CD4-positive, alpha-beta T cell treated with Interleukin-4 for 1 hour (primary cell): ENCODE data around the gene NANOGP8.
"Not testable (repeated sequence)": the region's sequence is repeated elsewhere in the genome, so short reads cannot be mapped to it uniquely, and the experiment has no call there.

Source experiments
- DNase-seq, 2 donors: peaks; one replicate each; pipeline ENCODE4 v3.0.0-alpha.2; 2020 to 2022

Gene NANOGP8

GRCh38 chr15:35092846-35093245, 7.8 kb upstream of the NANOGP8 start:
- DNase-seq = no peak

- no peak for DNase-seq
Observed at GRCh38 chr15:35092311-35092710, 7.2 kb upstream of the NANOGP8 start.

DNA sequence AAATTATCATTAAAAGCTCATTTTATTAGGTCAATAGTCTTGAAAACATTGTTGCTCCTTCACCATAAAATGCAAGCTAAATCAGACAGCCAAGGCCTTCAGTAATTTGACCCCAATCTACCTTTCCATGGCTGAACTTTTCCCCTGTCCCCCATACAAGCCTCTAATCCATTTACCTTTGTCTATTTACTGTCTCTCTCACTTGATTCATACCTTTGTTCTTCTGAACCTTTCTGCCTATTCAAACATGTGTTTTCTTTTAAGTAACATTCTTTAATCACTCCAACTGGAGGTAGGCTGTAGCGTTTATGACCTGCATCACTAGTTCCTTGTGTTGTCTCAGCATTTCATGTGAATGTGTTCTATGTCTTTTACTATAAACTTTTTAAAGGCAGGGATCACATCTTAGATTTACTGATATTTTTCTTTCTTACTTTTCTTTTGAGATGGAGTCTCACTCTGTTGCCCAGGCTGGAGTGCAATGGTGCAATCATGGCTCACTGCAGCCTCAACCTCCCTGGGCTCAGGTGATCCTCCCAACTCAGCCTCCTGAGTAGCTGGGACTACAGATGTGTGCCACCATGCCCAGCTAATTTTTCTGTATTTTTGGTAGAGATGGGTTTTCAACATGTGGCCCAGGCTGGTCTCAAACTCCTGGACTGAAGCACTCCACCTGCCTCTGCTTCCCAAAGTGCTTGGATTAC, 5.2 kb upstream of the NANOGP8 start:
- DNase-seq = no peak

GRCh38 chr15:35089551-35089950, 4.5 kb upstream of the NANOGP8 start:
- DNase-seq = no peak

GRCh38 chr15:35088329-35088728, 3.2 kb upstream of the NANOGP8 start:
- no peak for DNase-seq

DNA sequence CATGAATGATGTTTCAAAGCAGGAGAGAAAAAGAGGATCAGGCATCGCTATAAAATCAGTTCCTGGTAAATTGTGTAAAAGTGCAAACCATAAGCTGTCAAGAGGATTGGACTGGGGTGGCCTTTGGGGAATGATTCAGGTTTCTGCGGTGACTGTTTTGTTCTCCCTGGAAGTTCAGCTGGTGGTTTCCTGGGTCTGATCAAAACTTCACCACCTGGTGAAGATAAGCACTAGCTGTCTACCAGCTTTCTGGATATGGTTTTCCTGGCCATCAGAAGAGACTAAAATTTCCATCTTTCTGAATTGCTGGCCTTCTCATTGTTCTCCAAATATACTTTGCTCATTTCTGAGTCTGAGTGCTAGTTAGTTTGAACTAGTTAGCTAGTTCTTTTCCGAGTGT, 2.7 kb upstream of the NANOGP8 start:
- DNase-seq = no peak

GRCh38 chr15:35082371-35083348, 2.4 kb downstream of the NANOGP8 start:
- DNase-seq = not testable (repeated sequence)

DNA sequence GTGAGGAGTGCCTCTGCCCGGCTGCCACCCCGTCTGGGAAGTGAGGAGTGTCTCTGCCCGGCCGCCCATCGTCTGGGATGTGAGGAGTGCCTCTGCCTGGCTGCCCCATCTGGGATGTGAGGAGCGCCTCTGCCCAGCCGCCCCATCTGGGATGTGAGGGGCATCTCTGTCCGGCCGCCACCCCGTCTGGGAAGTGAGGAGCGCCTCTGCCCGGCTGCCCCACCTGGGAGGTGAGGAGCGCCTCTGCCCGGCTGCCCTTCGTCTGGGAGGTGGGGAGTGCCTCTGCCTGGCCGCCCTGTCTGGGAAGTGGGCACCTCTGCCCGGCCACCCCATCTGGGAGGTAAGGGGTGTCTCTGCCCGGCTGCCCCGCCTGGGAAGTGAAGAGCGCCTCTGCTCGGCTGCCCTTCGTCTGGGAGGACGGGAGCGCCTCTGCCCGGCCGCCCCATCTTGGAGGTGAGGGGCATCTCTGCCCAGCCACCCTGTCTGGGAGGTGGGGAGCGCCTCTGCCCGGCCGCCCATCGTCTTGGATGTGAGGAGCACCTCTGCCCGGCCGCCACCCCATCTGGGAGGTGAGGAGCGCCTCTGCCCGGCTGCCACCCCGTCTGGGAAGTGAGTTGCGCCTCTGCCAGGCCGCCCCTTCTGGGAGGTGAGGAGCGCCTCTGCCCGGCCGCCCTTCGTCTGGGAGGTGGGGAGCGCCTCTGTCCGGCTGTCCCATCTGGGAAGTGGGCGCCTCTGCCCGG, 3.3 kb downstream of the NANOGP8 start:
- DNase-seq = not testable (repeated sequence)

- no peak for DNase-seq
Observed at GRCh38 chr15:35080226-35080625, 4.9 kb downstream of the NANOGP8 start.

DNA sequence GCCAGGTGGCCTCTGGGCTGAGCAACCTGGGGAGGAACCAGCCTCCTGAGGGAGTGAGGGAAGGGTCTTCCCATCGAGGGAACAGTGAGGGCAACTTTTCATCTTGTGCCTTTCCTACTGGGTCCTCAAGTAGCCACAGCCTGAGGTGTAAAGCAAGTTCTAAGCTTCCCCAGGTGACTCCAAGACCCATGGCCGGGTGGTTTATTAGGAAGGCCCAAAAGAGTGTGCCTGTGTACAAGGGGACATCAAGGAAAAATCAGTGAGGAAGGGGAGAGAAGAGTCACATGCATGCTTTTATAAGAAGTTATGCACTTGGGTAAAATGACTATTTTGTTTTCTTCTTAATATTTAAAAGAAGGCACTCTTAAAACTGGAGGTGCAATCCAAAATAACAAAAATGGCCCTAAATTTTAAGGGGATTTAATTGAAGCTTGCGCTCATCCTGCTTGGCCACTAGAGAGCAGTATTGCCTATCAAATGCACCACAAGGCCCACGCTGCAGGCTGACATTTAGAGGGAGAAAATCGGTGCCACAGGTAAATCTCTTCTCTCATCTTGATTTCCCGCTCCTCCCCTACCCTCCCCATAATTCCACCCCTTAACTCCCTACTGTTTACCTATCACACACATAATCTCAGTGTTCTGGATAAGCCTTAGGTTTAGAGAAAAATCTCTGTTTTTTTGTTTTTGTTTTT, 6.7 kb downstream of the NANOGP8 start:
- peak; percentile 26 to 49 for DNase-seq

DNA sequence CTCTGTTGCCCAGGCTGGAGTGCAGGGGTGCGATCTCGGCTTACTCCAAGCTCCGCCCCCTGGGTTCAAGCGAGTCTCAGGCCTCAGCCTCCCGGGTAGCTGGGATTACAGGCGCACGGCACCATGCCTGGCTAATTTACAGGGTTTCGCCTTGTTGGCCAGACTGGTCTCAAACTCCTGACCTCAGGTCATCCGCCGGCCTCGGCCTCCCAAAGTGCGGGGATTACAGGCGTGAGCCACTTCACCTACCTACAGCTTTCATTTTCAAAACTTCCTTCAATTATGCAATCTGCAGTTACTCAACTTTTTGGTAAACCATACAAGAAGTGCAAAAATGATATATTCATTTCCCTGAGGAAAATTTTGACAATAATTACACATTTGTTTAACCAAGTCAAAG, 14.0 kb downstream of the NANOGP8 start:
- no peak for DNase-seq

DNA sequence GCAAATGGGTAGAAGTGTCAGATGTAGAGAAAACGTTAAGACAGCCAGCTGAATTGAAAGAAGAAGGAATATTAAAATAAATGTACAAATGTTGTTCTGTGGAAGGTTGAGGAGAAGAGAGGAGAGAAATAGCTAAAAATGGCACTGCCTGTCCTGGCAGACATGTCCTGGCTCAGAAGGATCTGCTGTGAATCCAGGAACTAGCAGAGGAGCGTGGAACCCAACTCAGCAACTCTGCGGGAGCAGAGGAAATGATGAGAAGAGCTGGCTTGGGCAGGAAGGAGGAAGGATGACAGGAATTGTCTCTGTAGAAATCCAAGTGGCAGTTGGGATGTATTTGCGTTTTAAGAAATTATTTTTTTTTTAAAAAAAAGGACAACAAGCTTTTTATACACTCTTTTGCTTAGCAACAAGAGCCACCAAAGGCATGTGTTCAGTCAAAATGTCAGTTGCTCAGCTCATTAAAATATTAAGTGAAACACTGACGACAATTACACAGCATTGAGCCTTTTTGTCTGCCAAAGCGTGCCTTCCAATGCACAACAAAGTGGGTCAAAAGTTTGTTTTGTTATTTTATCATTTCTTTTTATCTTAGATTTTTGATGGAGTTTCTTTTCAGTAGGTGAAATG, 16.1 kb downstream of the NANOGP8 start:
- DNase-seq = no peak

GRCh38 chr15:35067496-35068347, 17.4 kb downstream of the NANOGP8 start:
- DNase-seq = no peak

DNA sequence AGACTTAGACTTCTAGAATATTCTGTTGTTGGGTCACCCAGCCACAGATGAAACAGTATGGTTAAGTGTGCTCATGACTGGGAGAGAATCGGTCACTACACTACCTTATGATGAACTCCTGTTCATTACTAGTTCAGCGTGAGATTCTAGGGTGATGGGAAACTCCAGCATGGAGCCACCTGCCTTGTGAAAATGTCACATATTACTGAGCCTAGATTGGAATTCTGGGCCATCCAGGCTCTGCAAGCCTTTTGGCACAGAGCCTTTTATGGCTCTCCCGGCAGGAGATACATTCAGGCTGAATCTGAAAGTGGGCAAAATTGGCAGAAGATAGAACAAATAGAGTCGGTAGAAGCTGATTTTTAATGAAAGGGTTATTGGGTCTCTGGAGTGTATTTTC, 19.0 kb downstream of the NANOGP8 start:
- no peak for DNase-seq

DNA sequence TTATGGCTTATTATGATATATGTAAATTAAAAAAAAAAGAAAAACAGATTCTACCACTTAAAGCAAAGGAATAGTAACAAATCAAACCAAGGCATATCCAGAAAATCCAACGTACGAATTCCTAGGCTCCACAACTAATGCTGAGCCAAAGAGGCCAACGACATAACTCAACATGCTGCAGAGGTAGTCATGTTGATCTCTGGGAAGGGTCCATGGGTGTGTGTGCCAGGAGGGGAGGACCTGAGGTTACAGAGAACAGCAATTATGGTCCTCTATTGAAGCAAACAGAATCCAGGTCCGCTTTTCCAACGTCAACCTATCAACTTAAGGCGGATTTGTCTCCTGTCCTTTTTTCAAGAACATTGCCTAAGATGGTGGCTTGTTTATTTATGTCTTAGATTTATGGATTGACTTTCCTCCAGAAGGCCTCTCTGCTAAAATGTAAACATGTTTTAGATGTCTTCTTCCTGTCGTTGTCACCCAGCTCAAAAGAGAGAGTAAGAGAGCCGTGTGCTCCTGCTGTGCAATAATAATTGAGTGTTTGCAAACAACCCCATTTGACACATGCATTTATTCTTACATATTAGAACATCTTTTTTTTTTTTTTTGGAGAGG, 20.4 kb downstream of the NANOGP8 start:
- DNase-seq = no peak

GRCh38 chr15:35062738-35063099, 22.4 kb downstream of the NANOGP8 start:
- no peak for DNase-seq

DNA sequence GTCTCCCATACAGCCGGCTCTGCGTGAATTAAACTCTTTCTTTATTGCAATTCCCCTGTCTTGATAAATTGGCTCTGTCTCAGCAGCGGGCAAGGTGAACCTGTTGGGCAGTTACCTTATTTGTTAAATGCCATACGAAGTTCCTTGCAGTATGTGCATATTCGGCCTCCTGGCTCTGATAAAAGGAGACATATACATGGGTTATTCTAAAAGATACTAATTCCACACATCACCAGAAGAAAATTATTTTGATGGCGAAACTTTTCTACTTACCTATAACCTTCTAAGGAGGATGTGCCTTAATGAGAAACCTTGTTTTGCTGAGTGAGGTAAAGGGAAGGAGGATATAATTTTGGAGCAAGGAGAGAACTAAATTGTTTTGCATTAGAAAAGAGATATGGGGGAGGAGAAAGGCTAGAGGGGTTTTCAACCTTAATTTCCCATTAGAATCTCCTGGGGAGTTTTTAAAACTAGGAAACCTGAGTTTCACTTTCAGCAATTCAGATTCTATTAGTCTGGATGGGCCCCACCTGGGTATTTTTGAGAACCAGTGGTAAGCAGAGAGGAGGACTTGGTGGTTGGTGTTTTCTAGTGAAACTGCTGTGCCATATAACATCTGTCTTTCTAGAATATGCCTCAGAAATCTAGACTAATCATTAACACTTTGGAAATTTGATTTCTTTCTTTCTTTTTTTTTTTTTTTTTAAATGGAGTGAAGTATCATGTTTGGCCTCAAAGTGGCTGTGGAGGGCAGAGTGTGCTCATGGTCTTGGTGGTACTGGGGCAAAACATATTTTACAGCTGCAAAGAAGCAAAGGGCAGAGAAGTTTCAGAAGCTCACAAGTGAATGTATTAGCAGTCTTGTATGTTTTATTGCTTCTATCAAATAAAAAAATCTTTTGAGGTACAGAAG, 23.0 kb downstream of the NANOGP8 start:
- DNase-seq = no peak

DNA sequence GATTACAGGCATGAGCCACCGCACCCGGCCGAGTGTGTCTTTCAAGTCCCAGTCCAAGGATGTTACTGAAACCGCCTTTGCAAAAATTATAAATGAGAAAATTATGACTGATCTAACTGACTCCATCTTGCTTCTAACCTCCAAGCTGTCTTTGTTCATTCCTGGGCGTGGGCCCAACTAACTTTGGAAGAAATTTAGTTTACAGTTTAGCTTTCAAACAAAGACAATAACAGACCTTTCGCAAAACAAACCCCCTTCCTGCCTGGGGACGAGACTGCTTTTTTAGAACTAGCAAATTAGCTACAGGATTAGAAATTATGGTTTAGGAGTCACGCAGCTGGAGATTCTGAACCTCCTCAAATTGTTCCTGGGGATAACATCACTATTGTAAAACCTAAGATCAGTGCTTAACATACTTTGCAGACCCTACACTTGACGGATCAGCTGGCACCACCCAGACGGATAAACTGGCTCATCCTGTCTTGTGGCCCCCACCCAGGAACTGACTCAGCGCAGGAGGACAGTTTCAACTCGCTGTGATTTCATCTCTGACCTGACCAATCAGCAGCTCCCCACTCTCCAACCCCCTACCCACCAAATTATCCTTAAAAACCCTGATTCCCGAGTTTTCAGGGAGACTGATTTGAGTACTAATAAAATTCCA, 23.8 kb downstream of the NANOGP8 start:
- no peak for DNase-seq

GRCh38 chr15:35060591-35060990, 24.5 kb downstream of the NANOGP8 start:
- no peak for DNase-seq
